Renal cortex interstitium (tissue), 11 donors: ENCODE data around the gene STX11. TPM values are rescaled to one million over a fixed set of nuclear protein-coding genes. Genes with fewer than 3 reads are reported as not detected.
"Not testable (repeated sequence)": the region's sequence is repeated elsewhere in the genome, so short reads cannot be mapped to it uniquely, and the experiment has no call there.

ENCODE experiments used
- DNase-seq, 11 donors: peaks; one replicate each; pipeline ENCODE4 v3.0.0-alpha.2; 2013; ENCODE audit warnings: low read depth in 9 of 11, low spot score in 4 of 11; ENCODE audit errors: extremely low read depth in 1 of 11
- polyA plus RNA-seq, 3 donors: library from polyadenylated mRNA; unstranded; fragments of 120-200 nt; gene quantifications; one replicate each; pipeline ENCODE4 v1.2.1, GENCODE V29; 2013; ENCODE audit not compliant: insufficient read length in 3 of 3

The STX11 gene
- polyA plus RNA-seq, 3 donors, result 0.81 to 1.3 (median 0.95) TPM

GRCh38 chr6:144160431-144161005 lies 10.2 kb downstream of the STX11 start:
- DNase-seq, result no peak

DNA sequence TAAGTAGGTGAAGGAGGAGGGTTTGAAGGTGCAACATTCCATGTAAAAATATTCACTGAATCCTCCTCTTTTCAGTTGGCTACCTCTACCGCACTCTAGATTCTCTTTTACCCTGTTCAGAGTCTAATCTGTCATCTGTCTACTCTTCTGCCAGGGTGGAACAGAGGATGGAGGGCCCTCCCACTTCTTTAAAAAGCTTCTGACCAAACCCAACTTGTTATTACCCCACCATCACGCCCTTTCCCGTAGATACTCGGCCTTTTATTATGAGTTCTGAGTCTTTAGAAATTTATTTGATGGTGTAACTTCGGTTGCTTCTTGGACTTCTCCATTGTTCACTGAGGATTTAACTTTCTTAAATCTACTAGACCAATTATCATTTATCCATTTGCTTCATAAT lies 11.7 kb downstream of the STX11 start:
- no peak for DNase-seq

DNA sequence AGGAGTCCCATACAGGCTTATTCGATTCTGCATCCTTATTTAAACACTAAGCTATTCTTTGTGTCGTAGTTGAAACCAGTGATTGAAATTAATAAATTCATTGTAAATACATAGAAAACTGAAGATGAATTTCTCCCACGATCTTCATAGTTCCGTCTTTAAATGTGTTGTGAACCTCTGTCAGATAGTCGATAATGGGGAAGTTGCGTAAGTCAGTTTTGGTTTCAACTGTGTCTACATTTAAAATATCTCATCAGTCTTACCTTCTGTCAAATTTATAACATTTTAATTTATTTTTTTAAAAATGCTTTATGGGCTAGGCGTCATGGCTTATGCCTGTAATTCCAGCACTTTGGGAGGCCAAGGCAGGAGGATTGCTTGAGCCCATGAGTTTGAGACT lies 12.7 kb downstream of the STX11 start:
- DNase-seq, result no peak

DNA sequence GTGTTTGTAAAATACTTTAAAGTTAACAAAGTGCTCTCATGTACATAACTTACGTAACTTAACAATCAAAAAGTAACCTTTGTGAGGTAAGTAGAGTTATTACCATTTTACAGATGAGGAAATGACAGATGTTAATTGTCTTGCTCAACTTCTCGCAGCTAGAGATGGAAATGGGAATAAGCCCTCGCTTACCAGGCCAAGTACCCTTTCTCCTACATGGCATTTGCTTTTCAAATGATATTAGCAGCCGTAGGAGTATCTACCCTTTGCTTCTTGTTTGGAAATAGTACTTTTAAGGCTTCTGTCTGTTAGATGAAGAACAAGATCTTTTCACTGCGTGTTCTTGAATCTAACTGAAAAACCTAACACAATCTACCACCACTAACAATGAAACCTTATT lies 15.5 kb downstream of the STX11 start:
- DNase-seq, result no peak

DNA sequence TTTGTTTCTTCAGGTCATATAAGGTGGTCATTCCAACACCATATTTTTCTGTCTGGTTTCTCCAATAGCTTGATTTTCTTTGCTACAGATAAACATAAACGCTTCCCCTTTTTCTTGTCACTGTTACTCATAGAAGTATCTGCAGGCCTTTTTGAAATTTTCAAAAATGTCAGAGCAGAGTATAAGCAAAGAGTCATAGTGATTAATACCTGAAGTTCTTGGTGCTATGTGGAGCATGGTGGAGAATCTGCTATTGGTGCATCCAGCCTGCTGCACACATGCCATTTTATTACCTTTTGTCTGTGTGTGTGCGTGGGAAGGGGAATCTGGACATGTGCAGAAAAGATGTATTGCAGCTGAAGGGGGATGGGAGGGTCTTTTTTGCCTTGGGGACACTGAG lies 19.7 kb downstream of the STX11 start:
- no peak for DNase-seq

GRCh38 chr6:144171406-144171805 lies 21.1 kb downstream of the STX11 start:
- no peak for DNase-seq

GRCh38 chr6:144174006-144174405 lies 23.7 kb downstream of the STX11 start:
- no peak for DNase-seq

DNA sequence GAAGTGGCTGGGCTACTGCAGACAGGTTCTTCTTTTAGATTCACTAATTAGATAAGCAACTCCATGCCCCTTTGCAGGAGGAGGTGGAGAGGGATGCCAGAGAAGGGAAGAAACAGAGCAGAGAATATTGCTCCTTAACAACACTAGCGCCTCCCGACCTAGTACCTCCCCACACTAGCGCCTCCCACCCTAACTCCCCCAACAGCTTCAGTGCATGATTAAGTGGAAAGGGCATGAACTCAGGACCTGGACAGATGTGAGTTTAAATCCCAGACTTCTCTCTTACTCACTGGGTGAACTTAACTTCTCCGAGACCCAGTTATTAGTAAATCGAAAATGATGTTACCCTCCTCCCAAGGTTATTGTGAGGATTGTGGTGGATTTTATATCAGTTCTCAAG lies 25.7 kb downstream of the STX11 start:
- no peak for DNase-seq

DNA sequence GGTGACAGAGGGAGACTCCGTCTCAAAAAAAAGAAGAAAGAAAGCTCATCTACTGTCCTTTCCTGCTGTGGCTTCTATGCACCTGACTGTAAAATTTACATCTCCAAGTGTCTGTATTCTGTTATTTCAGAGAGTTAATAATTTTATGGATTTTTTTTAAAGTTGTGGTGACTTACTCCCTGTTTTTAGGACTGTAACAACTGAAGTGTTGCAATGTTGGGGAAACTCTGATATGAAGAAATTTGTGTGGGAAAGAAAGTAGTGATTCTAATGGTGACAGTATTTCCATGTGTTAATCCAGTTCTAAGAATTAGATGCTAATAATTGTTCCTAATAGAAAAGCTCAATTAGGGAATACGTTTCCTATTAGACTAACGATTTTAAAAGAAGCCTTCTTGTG lies 27.4 kb downstream of the STX11 start:
- no peak for DNase-seq

GRCh38 chr6:144178323-144178722 lies 28.0 kb downstream of the STX11 start:
- no peak for DNase-seq

- no peak for DNase-seq
Measured at GRCh38 chr6:144179237-144179636, 28.9 kb downstream of the STX11 start.

DNA sequence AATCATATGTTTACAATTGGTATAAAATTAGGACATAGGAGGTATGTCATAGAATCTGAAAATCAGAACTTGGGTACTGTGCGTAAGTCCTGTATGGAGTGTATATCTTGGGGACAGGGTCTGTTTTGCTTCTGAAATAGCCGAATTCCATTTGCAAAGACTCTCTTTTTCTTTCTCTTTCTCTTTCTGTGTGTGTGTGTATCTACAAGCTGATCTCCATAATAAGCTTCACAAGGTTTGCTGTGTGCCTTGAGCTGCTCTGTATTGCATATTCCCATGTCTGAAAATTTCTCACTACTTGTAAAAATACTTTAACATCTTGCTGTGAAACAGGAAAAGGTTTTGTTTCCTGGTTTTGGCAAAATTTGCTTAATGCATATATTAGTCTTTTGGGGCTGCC lies 29.5 kb downstream of the STX11 start:
- DNase-seq, result no peak

DNA sequence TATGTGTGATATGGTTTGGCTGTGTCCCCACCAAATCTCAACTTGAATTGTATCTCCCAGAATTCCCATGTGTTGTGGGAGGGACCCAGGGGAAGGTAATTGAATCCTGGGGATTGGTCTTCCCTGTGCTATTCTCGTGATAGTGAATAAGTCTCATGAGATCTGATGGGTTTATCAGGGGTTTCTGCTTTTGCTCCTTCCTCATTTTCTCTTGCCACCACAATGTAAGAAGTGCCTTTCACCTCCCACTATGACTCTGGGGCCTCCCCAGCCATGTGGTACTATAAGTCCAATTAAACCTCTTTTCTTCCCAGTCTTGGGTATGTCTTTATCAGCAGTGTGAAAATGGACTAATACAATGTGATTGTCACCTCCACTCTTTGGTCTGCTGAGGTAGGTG lies 30.0 kb downstream of the STX11 start:
- not testable (repeated sequence) for DNase-seq

GRCh38 chr6:144181639-144182038 lies 31.3 kb downstream of the STX11 start:
- DNase-seq, result no peak

- DNase-seq, result not testable (repeated sequence)
Measured at GRCh38 chr6:144184186-144184585, 33.9 kb downstream of the STX11 start.

- no peak for DNase-seq
Measured at GRCh38 chr6:144185133-144185836, 35.0 kb downstream of the STX11 start.

- DNase-seq, result no peak
Measured at GRCh38 chr6:144186817-144187625, 36.7 kb downstream of the STX11 start.

- no peak for DNase-seq
Measured at GRCh38 chr6:144189351-144189750, 39.0 kb downstream of the STX11 start.

DNA sequence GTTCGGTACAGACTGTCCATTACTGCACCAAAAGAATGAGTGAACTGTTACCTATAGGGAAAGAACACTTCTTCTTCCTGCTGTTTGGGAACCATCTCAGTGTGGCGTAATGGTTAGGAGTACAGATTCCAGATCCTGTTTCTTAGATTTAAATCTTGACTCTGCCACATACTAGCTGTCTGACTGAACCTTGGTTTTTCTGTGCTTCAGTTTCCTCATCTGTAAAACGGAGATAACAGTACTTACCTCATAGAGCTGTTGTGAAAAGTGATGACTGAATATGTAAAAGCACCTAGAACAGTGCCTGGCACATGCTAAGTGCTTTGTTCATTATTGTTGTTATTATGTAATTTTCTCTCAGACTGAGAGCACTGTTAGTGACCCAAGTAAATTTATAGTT lies 39.8 kb downstream of the STX11 start:
- DNase-seq, result no peak

DNA sequence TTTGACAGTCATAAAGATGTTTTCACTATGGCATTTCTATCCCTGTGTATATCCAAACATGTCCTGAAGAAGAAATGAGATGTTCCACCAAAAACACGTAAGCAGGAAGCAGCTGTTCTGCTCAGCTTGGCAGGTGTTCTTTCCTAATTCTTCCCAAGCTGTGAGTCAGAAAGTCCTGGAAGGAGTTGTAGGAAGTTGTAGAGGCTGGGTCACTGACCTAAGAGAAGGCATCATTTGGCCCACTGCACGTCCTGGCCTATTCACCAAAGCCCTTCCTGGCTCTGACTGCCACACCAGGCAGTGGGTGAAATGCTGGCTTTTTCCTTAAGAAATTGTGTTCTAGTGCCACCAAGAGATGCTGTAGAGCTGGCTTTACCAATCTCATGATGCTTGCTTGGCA lies 40.3 kb downstream of the STX11 start:
- DNase-seq, result no peak
